IMR-90 (cell line): ENCODE data around the gene GPR39. TPM values are rescaled to one million over a fixed set of nuclear protein-coding genes. Genes with fewer than 3 reads are reported as not detected.

Experiments
- ATAC-seq: fragments of 200-7000 bp; cut with Tn5 transposase; 2 replicates; pipeline ENCODE4 v1.9.1; 2020; ENCODE audit warnings: low read depth, mild to moderate bottlenecking, moderate library complexity
- BruUV-seq: library from RNA; stranded (reverse); fragments of 400-500 nt; replicated peaks from 2 replicates; lab custom pipeline; 2021; lab: Mats Ljungman, UMichigan
- CTCF ChIA-PET: fragments of 300-600 bp; formaldehyde crosslinking; extraction: SDS; loops from one replicate; lab custom pipeline; 2021; ENCODE audit warnings: antibody characterized with exemption; lab: Yijun Ruan, JAX
- POLR2A ChIA-PET: fragments of 300-600 bp; sonication (Branson Sonifier 250); formaldehyde crosslinking; loops from one replicate; lab custom pipeline; 2022; ENCODE audit warnings: antibody characterized with exemption; ENCODE audit not compliant: unreplicated experiment; lab: Charles Lee
- DNase-seq: peaks from one replicate; pipeline ENCODE4 v3.0.0; 2013
- H2AFZ ChIP-seq: replicated peaks from 2 replicates; pipeline ENCODE3; 2013; ENCODE audit warnings: low read length, mild to moderate bottlenecking; ENCODE audit not compliant: poor library complexity
- H2AK5ac ChIP-seq: 2 replicates; pipeline ENCODE4 v1.6.1; 2013; ENCODE audit warnings: low read depth, low read length, inconsistent platforms
- H2AK9ac ChIP-seq: replicated peaks from 2 replicates; pipeline ENCODE3; 2013; ENCODE audit warnings: mild to moderate bottlenecking, low read depth, low read length, moderate library complexity; ENCODE audit not compliant: poor library complexity
- H2BK120ac ChIP-seq: 2 replicates; pipeline ENCODE4 v1.6.1; 2013; ENCODE audit warnings: low read depth, low read length, inconsistent platforms
- H2BK15ac ChIP-seq: 3 replicates; pipeline ENCODE4 v1.6.1; 2013; ENCODE audit warnings: low read depth, low read length, inconsistent platforms
- H2BK20ac ChIP-seq: 2 replicates; pipeline ENCODE4 v1.6.1; 2013; ENCODE audit warnings: low read depth, mild to moderate bottlenecking, inconsistent platforms, low read length, moderate library complexity
- H2BK5ac ChIP-seq: 2 replicates; pipeline ENCODE4 v1.6.1; 2013; ENCODE audit warnings: mild to moderate bottlenecking, low read depth, low read length, inconsistent platforms; ENCODE audit not compliant: poor library complexity, severe bottlenecking
- H3K14ac ChIP-seq: replicated peaks from 2 replicates; pipeline ENCODE4 v1.6.1; 2013; ENCODE audit warnings: low read depth, low read length, inconsistent platforms
- H3K18ac ChIP-seq: 2 replicates; pipeline ENCODE4 v1.6.1; 2013; ENCODE audit warnings: low read depth, low read length, control low read depth
- H3K23ac ChIP-seq: 2 replicates; pipeline ENCODE4 v1.6.1; 2013; ENCODE audit warnings: low read depth, low read length, inconsistent platforms
- H3K27ac ChIP-seq: 2 replicates; pipeline ENCODE4 v1.5.1; 2013; ENCODE audit warnings: mild to moderate bottlenecking, control low read depth, low read length; ENCODE audit not compliant: insufficient read depth
- H3K27me3 ChIP-seq: 2 replicates; pipeline ENCODE4 v1.6.1; 2013; ENCODE audit warnings: low read length; ENCODE audit not compliant: control insufficient read depth, insufficient read depth
- H3K36me3 ChIP-seq: 2 replicates; pipeline ENCODE4 v1.6.1; 2013; ENCODE audit warnings: low read length, mixed read lengths; ENCODE audit not compliant: control insufficient read depth, insufficient read depth
- H3K4ac ChIP-seq: 2 replicates; pipeline ENCODE4 v1.6.1; 2013; ENCODE audit warnings: low read depth, low read length, inconsistent platforms
- H3K4me1 ChIP-seq: 2 replicates; pipeline ENCODE4 v1.6.1; 2013; ENCODE audit warnings: low read length, mixed read lengths; ENCODE audit not compliant: control insufficient read depth, insufficient read depth
- H3K4me2 ChIP-seq: 2 replicates; pipeline ENCODE4 v1.6.1; 2013; ENCODE audit warnings: low read depth, mild to moderate bottlenecking, control low read depth, low read length, moderate library complexity
- H3K4me3 ChIP-seq: 2 replicates; pipeline ENCODE4 v1.5.1; 2013; ENCODE audit warnings: low read depth, mild to moderate bottlenecking, control low read depth, low read length, moderate library complexity; ENCODE audit not compliant: insufficient read depth
- H3K56ac ChIP-seq: 2 replicates; pipeline ENCODE4 v1.6.1; 2013; ENCODE audit warnings: low read length, inconsistent platforms; ENCODE audit not compliant: insufficient read depth; ENCODE audit errors: extremely low read depth
- H3K79me1 ChIP-seq, 2 experiments: 2 replicates each; pipeline ENCODE4 v1.6.1; 2013; ENCODE audit warnings: low read length in 2 of 2, inconsistent platforms in 1 of 2, low read depth in 1 of 2
- H3K9ac ChIP-seq: 2 replicates; pipeline ENCODE4 v1.6.1; 2013; ENCODE audit warnings: low read depth, low read length, control low read depth
- H3K9me1 ChIP-seq: 2 replicates; pipeline ENCODE4 v1.6.1; 2013; ENCODE audit warnings: low read length, inconsistent platforms; ENCODE audit not compliant: insufficient read depth
- H3K9me3 ChIP-seq: 2 replicates; pipeline ENCODE4 v1.6.1; 2013; ENCODE audit warnings: low read length; ENCODE audit not compliant: control insufficient read depth, insufficient read depth
- H4K20me1 ChIP-seq: 2 replicates; pipeline ENCODE4 v1.6.1; 2013; ENCODE audit warnings: low read length, inconsistent platforms; ENCODE audit not compliant: insufficient read depth
- H4K5ac ChIP-seq: 2 replicates; pipeline ENCODE4 v1.6.1; 2013; ENCODE audit warnings: mild to moderate bottlenecking, low read depth, low read length, control low read depth
- H4K8ac ChIP-seq, 2 experiments: 2 replicates each; pipeline ENCODE4 v1.6.1; 2013; ENCODE audit warnings: low read depth in 2 of 2, low read length in 2 of 2, control low read depth in 1 of 2, inconsistent platforms in 1 of 2
- H4K91ac ChIP-seq: 2 replicates; pipeline ENCODE4 v1.6.1; 2013; ENCODE audit warnings: low read depth, low read length, inconsistent platforms; ENCODE audit not compliant: insufficient read depth
- CTCF ChIP-seq: conservative IDR thresholded peaks from 2 replicates; pipeline ENCODE4 v1.5.1; 2012; ENCODE audit warnings: mild to moderate bottlenecking, low read depth, low read length, improper control_type of control experiment
- NFE2L2 ChIP-seq: fragments of 150-350 bp; IDR thresholded peaks from 2 replicates; pipeline ENCODE4 v1.6.1; 2016; ENCODE audit warnings: low read depth, mild to moderate bottlenecking, low read length
- WGBS, 2 experiments: methylation state at CpG; one replicate each; pipeline versions ENCODE4 v1.1.5 to v1.1.7; 2013; ENCODE audit warnings: missing lambda C conversion rate in 2 of 2; ENCODE audit not compliant: insufficient read length in 1 of 2; ENCODE audit errors: extremely low coverage in 2 of 2; 5-methylcytosine and 5-hydroxymethylcytosine counted together
- dilution Hi-C: fragments of 300-500 bp; cut with HindIII; formaldehyde crosslinking; loops from one replicate; pipeline ENCODE4 v1.14.3; 2018; ENCODE audit warnings: low sequenced_read_pairs; ENCODE audit not compliant: unreplicated experiment
- in situ Hi-C: fragments of 300-500 bp; cut with MboI; formaldehyde crosslinking; loops from 3 replicates; pipeline ENCODE4 v1.14.3; 2019; ENCODE audit warnings: low sequenced_read_pairs, inconsistent platforms, mixed read lengths
- intact Hi-C: fragments of 100-400 bp; cut with micrococcal nuclease; formaldehyde crosslinking; loops from 2 replicates; pipeline ENCODE4 v1.10.0; 2022
- polyA plus RNA-seq, 3 experiments: library from polyadenylated mRNA; depleted of rRNA; stranded (reverse); fragments of >200 nt; gene quantifications; 2 replicates each; pipeline ENCODE4 v1.2.3, GENCODE V29; 2012; ENCODE audit warnings: low replicate concordance in 1 of 3
- total RNA-seq: library from RNA; depleted of rRNA; stranded (reverse); fragments of >200 nt; gene quantifications from 2 replicates; pipeline ENCODE4 v1.2.3, GENCODE V29; 2012

Gene GPR39
- total and polyA plus RNA-seq, 2 of the 4 experiments (the other 2 are of a cell fraction), result 4.4 to 9.0 TPM

GRCh38 chr2:132420816-132421805, 4.5 kb downstream of the GPR39 start:
- Histone ChIP-seq H4K20me1 (no peaks in the 10 kb centered on the region), H2AK9ac (no peak overlapping the region), H4K91ac (no peak overlapping the region), H4K5ac (no peak overlapping the region), H3K23ac (no peak overlapping the region; the same call in 1 of the 2 replicates), H2BK5ac (no peak overlapping the region), H2BK120ac (peak overlapping the region; percentile 21; the same call in 1 of the 2 replicates), H2AFZ (no peak overlapping the region), H3K18ac (no peak overlapping the region), H2AK5ac (no peak overlapping the region), H3K36me3 (no peaks in the 10 kb centered on the region), H3K9me1 (peaks cover 11% of the 10 kb centered on the region; the same call in 1 of the 2 replicates), H3K9me3 (no peaks in the 10 kb centered on the region), H3K79me1 (peaks cover 0 to 6% of the 10 kb centered on the region in 2 experiments; a peak in 3 of 4 replicates), H2BK20ac (no peak overlapping the region), H3K4ac (no peak overlapping the region), H3K14ac (0 out of 2 replicates have a peak overlapping the region, but pooled peaks have one; percentile 8), H3K27ac (no peak overlapping the region), H3K9ac (no peak overlapping the region), H3K4me2 (peak overlapping the region; percentile 50; the same call in 1 of the 2 replicates), H3K27me3 (no peaks in the 10 kb centered on the region), H3K56ac (no peak overlapping the region), H3K4me3 (no peak overlapping the region), H4K8ac (no peak overlapping the region), H3K4me1 (peaks cover 8% of the 10 kb centered on the region), H2BK15ac (no peak overlapping the region; the same call in 2 of the 3 replicates)
- no peak for ATAC-seq
- no TSS peak for BruUV-seq
- WGBS, 2 experiments, result no CpG with 5 or more reads among the region's 2 CpGs
- dilution Hi-C loops, result no loop called here
- intact Hi-C loops, result no loop called here
- CTCF ChIA-PET, result interaction anchor here (1.1 to 1.3 kb wide), 2 partner anchors 14 to 28 kb away, joined by 3 to 4 read pairs; no protein-coding TSS in a partner anchor
- TF ChIP-seq NFE2L2 (no peak), CTCF (peak; percentile 34)
- DNase-seq, result peak; percentile 30
- POLR2A ChIA-PET, result no interaction called here
- in situ Hi-C loops, result no loop called here
